GM21360 (cell line): ENCODE measurements around the gene PIM3.

ENCODE experiments used
- ATAC-seq: cut with Tn5 transposase; IDR thresholded peaks from one replicate; pipeline ENCODE4 v1.9.1; 2021; ENCODE audit warnings: mild to moderate bottlenecking, moderate library complexity; ENCODE audit not compliant: unreplicated experiment

PIM3 gene

DNA sequence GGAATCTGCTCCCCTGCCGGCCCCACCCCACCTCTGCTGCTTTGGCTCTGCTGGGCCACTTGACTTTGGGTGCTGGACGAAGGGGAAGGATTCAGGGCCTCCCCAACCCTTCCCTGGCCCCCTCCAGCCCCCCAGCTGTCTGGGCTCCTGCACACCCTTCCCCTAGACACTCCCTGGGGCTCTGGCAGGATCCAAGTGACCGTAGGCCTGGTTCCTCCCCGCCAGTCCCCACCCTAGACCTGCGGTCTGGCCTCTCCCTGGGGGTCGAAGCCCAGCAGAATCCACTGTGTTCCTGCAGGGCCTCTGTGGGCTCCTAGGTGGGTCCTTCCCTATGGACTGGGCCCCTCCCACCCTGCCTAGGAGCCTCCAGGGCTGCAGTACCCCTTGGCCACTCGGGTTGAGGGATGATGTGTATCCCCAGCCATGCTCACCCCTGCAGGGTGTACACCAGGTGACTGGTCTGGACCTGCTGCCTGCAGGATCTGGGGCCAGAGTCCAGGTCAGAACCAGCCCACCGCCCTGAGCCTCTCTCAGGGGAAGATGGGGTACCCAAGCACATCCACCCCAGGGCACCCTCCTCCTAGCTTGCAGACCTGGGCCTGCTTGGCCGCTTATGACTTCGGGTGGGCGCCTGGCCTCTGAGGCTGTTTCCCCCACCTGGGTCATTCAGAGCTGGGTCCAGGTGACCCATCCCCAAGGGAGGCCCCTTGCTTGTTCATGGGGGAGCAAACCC lies 5.6 kb downstream of the PIM3 start:
- ATAC-seq: no peak

DNA sequence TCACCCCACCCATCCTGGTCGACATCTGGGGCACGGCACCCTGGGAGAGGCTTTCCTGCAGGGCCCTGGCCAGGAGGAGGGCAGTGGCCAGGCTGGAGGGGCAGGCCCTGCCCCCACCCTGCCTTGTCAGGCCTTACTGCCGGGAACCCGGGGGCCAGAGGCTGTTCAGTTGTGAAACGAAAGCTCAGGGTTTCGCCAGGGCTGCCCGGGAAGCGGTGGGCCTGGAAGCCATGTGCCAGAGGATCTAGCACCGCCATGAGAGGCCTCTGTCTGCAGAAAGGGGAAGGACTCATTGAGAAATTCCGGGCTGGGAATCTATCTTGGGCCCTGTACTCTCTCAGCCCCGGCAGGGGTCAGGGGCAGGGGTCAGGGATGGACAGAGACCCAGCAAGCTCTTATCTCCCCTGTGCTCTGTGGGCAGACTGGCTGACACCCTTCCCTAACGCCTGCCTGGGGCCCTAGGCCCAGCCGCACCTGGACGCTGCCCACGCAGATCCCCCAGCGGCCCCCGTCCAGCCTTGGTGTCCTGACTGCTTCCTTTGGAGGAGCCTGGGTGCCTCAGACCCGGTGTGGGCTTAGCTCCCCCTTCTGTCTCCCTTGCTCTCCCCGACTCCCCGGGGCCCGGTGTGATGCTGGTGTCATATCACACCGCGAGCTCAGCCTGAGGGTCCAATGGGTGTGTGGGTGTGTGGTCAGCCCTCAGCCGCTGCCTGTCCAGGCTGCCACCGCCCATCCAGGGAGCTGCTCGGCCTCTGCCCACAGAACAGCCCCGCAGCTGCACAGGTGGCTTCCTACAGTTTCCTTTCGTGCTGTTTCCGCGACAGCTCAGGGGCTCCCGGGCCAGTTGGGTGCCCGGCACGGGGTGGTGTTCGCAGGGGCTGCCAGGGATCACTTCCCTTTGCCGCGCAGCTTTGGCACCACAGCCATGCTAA lies 6.5 kb downstream of the PIM3 start:
- ATAC-seq: no peak

DNA sequence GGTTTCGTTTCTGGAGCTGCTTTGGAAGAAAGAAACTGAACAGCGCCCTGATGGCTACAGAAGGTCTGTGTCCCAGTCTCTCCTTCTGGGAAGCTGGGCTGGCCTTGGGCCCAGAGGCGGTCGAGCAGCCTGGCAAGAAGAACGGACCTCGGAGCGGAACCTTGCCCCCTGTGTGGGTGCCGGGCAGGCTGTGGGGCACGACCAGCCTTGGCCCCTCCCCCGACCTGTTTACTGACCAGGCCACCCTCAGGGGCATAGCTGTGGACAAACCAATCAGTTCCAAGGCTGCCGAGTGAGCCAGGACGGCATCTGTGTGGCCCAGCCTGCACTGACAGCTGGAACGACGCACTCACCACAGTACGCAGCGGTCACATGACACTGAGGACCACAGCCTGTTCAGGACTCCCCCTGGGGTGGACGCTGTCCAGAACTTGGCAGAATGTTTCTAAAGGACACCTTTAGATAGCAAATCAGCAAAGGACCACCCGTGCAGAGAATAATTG lies 7.2 kb downstream of the PIM3 start:
- no peak for ATAC-seq

DNA sequence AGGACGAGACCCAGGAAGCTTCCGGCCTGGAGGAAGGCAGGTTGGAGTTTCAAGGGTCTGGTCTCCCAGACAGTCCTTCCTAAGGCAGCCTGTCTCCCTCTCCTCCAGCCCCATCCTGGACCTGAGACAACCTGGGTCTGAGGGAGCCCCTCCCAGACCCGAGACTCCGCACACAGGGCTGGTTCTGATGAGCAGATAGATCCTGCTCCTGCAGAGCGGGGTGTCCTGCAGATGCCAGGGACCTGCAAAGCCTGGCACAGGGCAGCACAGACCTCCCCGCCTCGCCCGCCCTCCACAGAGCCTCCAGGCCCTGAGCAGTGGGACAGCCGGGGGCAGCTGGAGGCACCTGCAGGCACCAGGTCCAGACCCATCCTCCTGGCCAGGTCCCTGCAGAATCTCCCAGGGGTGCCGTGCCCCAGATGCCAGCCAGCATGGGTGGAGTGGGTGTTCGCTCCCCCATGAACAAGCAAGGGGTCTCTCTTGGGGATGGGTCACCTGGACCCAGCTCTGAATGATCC lies 7.8 kb downstream of the PIM3 start:
- no peak for ATAC-seq

DNA sequence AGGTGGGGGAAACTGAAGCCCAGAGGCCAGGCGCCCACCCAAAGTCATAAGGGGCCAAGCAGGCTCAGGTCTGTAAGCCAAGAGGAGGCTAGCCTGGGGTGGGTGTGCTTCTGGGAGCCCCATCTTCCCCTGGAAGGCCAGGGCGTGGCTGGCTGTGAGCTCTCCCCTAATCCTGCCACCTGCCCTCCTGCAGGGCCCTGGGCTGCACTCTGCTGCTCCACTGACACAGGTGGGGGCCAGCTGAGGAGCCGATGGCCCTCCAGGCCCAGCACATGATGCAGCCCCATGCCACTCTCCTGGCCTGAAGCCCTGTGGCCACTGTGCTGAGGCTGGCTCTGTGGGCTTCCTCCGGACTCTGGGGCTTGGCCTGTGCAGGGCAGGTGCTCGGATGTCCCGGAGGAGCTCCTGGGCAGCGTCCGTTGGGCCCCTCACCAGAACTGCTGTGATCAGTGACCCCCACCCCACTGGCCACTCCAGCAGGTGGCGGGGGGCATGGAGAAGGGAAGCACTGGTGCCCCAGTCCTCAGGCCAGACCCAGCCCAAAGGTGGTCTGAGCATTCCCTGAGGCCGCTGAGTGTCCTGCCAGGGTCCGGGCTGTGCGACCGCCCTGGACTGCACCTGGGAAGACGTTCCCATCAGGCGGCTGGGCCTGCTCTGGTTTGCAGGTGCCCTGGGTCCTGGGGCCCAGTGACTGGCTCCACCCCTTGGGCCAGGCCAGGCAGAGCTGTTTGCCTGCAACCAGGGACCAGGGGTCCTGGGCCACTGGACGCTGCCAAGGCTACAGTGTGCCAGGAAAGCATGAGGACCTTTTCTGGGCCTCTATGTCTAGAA lies 8.5 kb downstream of the PIM3 start:
- no peak for ATAC-seq

DNA sequence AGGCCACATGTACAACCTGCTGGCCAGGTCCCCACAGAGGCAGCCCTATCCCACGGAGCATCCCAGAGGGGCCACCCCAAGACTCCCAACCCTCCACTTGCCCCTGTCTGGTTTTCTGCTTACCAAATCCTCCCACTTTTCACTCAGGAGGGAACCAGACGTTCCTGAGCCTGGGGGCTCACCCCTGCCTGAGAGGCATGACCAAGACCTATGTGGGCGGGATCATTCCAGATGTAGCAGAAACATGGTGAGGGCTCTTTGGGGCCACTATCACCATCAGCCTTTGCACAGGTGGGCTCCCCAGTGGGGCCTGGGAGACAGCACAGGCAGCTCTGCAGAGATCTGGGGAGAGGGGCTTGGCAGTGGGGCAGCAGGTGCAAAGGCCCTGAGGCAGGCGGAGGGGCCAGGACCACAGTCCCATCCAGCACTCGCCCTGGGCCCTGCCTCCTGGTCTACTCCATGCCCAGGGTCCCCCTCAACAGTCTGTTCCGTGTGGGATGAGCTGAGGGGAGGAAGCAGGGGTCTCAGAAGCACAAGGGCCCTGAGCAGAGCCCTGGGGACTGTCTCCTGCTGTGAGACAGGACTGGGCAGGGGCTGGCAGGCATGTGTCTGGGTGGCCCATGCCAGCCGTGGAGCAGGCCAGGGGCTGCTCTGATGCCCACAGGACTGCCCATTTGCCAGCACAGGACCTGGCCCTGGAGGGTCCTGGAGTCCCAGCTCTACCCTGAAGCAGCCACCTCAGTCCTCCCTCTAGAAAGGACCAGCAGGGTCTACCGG lies 9.4 kb downstream of the PIM3 start:
- peak; percentile 1 for ATAC-seq

DNA sequence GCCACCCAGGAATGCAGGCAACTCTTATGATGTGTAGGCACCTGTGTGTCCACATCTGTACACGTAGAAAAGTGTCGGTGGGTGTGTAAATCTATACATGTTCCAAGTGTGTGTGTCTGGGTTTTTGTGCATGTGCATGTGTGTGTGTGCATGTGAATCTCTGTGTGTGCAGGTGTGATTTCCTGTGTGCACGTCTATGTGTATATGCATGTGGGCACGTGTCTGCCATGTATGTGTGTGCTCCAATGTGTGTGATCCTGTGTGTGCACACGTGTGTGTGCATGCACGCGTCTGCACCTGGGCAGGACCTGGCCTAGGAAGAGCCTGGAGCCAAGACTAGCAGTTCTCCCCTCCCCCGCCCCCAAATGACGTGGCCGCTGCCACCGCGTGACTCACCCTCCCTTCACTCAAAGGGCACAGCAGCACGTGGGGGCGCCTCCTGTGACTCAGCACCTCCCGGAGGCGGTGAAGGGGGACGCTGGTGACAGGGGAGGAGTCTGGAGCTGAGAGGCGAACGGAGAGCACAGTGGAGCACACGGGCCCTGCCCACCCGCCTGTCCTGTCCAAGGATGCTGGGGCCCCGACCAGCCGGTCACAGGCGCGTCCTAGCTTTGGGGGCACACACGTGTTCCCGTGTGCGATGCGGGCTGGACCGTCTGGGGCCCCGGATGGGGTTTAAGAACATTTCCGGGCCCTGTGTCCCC lies 10.1 kb downstream of the PIM3 start:
- peak; percentile 60 for ATAC-seq

DNA sequence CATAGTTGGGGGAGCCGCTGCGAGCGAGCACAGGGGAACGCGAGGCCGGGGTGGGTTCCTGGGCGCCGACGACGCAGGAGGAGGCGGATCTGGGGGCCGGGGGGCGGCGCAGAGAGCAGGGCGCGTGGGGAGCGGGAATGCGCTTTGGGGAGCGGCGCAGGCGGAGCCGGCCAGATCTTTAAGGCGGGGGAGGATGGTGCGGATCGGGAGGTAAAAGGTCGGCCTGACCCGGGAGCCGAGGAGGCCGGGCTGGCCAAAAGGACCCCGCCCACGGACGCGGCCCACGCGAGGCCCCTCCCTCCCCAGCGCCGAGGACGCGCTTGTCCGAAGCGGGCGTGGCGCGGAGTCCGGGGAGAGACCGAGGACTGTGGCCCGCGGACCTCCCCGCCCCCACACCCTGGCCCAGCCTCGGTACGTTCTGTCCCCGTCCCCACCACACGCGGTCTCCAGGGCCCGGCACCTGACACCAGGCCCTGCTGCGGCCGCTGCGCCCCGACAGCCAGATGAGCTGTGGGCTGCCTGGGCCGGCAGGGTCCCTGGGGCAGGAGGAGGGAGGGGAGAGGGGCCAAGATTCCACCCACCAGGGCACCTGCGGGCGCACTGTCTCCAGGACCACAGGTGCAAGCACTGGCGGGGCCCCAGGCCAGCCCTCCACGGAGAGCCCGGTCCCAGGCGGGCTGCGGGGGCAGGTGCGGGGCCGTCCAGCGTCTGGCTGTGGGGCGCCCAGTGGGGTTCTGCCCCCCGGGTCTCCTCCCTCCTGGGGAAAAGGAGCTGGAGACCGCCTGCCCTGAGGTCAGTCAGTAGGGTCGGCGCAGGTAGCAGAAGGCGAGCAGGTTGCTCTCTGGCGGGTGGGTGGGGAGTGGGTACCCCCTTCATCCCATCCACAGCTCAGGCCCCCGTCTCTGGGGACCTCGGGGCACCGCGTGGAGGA lies 10.9 kb downstream of the PIM3 start:
- peak; percentile 18 for ATAC-seq

DNA sequence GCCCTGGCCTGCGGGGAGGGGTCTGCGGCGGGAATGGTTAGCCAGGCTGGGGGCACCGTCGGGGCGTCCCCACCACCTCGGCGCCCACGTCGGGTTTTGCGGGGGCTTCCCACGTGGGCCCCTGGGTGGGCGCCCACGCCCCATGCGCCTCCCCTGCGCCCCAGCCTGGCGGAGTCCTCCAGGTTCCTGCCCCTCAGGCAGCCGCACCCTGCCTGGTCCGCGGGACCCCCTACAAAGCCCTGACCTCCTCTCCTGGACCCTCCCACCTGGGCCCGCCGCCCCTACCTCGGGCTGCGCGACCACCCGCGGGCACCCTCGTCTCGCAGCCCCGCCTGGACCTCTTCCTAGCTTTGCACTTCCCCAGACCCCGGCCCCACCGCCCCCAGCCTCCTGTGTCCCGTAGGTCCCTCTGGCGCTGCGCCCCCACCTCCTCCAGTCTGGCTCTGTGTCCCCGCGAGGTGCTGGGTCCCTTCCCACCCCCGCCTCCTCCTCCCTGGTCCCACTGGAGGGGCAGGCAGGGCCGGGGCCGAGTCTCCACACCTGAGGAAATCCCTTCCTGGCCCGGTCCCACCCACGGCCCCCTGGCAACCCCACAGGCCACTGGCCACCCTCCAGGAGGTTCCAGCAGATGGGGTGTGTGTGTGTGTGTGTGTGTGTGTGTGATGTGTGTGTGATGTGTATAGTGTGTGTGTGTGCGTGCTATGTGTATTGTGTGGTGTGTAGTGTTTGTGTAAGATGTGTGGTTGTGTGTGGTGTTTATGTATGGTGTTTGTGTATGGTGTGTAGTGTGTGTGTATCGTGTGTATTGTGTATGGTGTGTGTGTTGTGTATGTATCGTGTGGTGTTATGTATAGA lies 11.8 kb downstream of the PIM3 start:
- no peak for ATAC-seq

DNA sequence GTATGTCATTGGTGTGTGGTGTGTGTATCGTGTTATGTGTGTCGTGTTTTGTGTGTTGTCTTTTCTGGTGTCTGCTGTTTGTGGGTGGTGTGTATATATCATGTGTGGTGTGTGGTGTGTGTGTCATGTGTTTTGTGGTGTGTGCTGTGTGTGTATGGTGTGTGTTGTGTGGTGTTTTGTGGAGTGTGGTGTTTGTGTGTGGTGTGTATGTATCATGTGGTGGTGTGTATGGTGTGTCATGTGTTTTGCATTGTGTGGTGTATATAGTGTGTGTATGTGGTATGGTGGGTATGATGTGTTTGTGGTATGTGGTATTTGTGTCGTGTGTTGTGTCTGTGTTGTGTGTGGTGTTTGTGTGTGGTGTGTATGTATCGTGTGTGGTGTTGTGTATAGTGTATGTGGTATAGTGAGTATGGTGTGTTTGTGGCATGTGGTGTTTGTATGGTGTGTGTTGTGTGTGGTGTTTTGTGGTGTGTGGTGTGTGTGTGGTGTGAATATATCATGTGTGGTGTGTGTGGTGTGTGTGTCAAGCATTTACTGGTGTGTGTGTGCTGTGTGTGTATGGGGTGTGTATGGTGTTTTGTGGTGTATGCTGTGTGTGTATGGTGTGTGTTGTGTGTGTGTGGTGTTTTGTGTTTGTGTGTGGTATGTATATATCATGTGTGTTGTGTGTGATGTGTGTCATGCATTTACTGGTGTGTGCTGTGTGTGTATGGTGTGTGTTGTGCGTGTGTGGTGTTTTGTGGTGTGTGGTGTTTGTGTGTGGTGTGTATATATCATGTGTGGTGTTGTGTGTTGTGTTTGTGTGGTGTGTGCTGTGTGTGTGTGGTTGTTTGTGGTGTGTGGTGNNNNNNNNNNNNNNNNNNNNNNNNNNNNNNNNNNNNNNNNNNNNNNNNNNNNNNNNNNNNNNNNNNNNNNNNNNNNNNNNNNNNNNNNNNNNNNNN lies 12.7 kb downstream of the PIM3 start:
- no peak for ATAC-seq

DNA sequence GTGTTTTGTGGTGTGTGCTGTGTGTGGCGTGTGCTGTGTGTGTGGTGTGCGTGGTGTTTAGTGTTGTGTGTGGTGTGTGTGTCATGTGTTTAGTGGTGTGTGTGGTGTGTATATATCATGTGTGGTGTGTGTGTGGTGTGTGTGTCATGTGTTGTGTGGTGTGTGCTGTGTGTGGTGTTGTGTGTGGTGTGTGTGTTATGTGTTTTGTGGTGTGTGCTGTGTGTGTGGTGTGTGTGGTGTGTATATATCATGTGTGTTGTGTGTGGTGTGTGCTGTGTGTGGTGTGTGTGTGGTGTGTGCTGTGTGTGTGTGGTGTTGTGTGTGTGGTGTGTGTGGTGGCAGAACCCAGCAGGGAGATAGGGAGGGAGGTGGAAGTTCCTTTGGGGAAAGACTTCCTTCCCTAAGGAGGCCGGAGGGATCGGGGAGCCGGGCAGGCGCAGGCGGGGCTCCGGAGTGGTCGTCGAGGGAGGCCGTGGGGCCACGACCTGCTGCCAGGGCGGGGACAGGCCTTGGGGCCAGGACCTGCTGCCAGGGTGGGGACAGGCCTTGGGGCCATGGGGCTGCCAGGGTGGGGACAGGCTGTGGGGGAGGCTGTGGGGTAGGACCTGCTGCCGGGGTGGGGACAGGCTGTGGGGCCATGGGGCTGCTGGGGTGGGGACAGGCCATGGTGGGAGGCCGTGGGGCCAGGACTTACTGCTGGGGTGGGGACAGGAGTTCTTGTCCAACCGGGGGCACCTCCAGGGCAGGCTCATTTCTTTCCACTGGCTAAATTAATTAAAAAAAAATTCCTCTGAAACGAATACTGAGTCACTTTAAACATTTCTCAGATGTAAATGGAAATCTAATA lies 15.2 kb downstream of the PIM3 start:
- peak; percentile 21 for ATAC-seq

DNA sequence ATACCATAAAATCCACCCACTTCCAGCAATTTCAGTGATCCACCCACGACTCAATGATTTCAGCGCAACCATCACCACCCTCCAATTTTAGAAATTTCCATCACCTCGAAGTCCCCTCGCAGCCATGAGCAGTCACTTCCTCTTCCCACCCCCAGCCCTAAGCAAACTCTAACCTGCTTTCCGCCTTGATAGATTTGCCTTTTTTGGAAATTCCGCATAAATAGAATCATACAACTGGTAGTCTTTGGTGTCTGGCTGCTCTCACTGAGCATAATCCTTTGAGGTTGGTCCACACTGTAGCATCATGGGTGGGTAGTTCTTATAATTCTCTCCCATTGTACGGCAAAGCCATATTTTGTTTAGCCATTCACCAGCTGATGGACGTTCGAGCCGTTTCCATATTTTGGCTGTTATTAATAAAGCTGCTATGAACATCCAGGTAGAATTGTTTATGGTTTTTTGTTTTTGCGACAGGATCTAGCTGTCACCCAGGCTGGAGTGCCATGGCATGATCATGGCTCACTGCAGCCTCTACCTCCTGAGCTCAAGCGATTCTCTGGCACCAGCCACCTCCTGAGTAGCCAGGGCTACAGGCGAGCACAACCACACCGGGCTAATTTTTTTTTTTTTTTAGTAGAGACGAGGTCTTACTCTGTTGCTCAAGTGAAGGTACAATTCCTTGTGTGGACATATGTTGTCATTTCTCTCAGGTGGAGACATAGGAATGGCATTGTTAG lies 16.0 kb downstream of the PIM3 start:
- peak; percentile 44 for ATAC-seq

DNA sequence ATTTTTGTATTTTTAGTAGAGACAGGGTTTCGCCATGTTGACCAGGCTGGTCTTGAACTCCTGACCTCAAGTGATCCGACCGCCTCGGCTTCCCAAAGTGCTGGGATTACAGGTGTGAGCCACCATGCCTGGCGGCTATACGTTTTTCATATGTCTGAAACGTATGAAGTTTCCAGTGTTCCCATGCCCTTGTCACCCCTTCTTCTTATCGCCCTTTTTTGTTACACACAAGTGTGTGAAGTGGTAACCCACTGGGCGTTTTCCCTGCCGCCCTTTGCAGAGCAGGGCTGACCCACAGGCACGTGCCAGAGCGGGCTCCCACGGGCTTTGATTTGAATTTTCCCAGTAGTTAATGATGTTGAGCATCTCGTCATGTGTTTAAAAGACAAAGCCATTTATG lies 17.0 kb downstream of the PIM3 start:
- ATAC-seq: no peak

DNA sequence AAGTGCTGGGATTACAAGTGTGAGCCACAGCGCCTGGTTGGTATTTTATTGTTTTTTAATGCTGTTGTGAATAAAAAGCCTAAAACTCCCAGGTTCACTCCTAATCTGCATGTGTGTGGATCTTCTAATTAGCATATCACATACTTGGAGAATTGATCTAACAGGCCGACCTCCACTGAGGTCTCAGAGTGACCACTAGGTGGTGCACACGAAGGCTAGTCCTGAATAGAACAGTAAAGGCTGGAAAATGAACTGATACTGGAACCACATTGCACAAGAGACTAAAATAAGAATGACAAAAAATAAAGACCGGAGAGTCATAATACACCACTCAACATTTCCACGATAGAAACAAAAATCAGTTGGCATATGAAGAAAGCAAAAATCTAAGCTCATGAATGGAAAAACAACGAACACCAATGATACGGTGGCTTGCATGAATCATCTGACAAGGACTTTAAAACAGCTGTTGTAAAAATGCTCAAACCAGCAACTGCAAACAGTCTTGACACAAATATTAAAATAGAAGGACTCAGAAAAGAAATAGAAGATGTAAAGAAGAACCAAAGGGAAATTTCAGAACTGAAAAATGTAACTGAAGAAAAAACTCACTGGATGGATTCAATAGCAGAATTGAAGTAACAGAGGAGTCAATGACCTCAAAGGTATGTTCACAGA lies 19.2 kb downstream of the PIM3 start:
- no peak for ATAC-seq
